ENCODE measurements around the gene TMEM184A. TPM values are rescaled to one million over a fixed set of nuclear protein-coding genes. Genes with fewer than 3 reads are reported as not detected.

TMEM184A gene
- total RNA-seq, 1 donor from 2014 or later: 5.0 TPM

GRCh38 chr7:1545417-1546246, 10.4 kb downstream of the TMEM184A start:
- DNase-seq (ENCODE audit: low spot score in 2 of 2, unreplicated experiment in 2 of 2): no peak
- no peaks in the 10 kb centered on the region for H3K4me1 Mint-ChIP-seq
- no peak overlapping the region for H3K4me3 Mint-ChIP-seq
- no peaks in the 10 kb centered on the region for H3K27me3 Mint-ChIP-seq (ENCODE audit: low read depth)
- H3K36me3 Mint-ChIP-seq: peaks cover 5% of the 10 kb centered on the region
- no peaks in the 10 kb centered on the region for H3K9me3 Mint-ChIP-seq
- peak overlapping the region; percentile 56 for H3K27ac Mint-ChIP-seq
- no peak for TF ChIP-seq CTCF (IDR thresholded peaks at IDR 0.05; ENCODE audit: unreplicated experiment)

GRCh38 chr7:1544896-1545416, 11.0 kb downstream of the TMEM184A start:
- no peaks in the 10 kb centered on the region for H3K4me1 Mint-ChIP-seq
- no peak overlapping the region for H3K27ac Mint-ChIP-seq
- H3K36me3 Mint-ChIP-seq: peaks cover 5% of the 10 kb centered on the region
- no peak overlapping the region for H3K4me3 Mint-ChIP-seq
- H3K27me3 Mint-ChIP-seq (ENCODE audit: low read depth): no peaks in the 10 kb centered on the region
- no peak for TF ChIP-seq CTCF (IDR thresholded peaks at IDR 0.05; ENCODE audit: unreplicated experiment)
- no peaks in the 10 kb centered on the region for H3K9me3 Mint-ChIP-seq
- no peak for DNase-seq (ENCODE audit: low spot score in 2 of 2, unreplicated experiment in 2 of 2)

GRCh38 chr7:1544178-1544895, 11.7 kb downstream of the TMEM184A start:
- no peak for TF ChIP-seq CTCF (IDR thresholded peaks at IDR 0.05; ENCODE audit: unreplicated experiment)
- no peak for DNase-seq (ENCODE audit: low spot score in 2 of 2, unreplicated experiment in 2 of 2)
- Mint-ChIP-seq H3K27me3 (ENCODE audit: low read depth) (no peaks in the 10 kb centered on the region), H3K36me3 (peaks cover 5% of the 10 kb centered on the region), H3K27ac (no peak overlapping the region), H3K9me3 (no peaks in the 10 kb centered on the region), H3K4me1 (no peaks in the 10 kb centered on the region), H3K4me3 (no peak overlapping the region)

GRCh38 chr7:1543826-1544177, 12.2 kb downstream of the TMEM184A start:
- peaks cover 5% of the 10 kb centered on the region for H3K36me3 Mint-ChIP-seq
- no peak for DNase-seq (ENCODE audit: low spot score in 2 of 2, unreplicated experiment in 2 of 2)
- no peaks in the 10 kb centered on the region for H3K27me3 Mint-ChIP-seq (ENCODE audit: low read depth)
- H3K4me3 Mint-ChIP-seq: no peak overlapping the region
- no peaks in the 10 kb centered on the region for H3K9me3 Mint-ChIP-seq
- TF ChIP-seq CTCF (IDR thresholded peaks at IDR 0.05; ENCODE audit: unreplicated experiment): no peak
- H3K27ac Mint-ChIP-seq: no peak overlapping the region
- H3K4me1 Mint-ChIP-seq: peaks cover 3% of the 10 kb centered on the region

GRCh38 chr7:1542841-1543747, 12.9 kb downstream of the TMEM184A start:
- Mint-ChIP-seq H3K27ac (peak overlapping the region; percentile 66), H3K4me1 (peaks cover 5% of the 10 kb centered on the region), H3K9me3 (no peaks in the 10 kb centered on the region), H3K36me3 (peaks cover 5% of the 10 kb centered on the region), H3K4me3 (no peak overlapping the region), H3K27me3 (ENCODE audit: low read depth) (no peaks in the 10 kb centered on the region)
- no peak for DNase-seq (ENCODE audit: low spot score in 2 of 2, unreplicated experiment in 2 of 2)
- TF ChIP-seq CTCF (IDR thresholded peaks at IDR 0.05; ENCODE audit: unreplicated experiment): no peak
